Uterus (tissue), 4 donors: ENCODE data around the gene MYO1D. TPM values are rescaled to one million over a fixed set of nuclear protein-coding genes. Genes with fewer than 3 reads are reported as not detected.
"Not testable (repeated sequence)": the region's sequence is repeated elsewhere in the genome, so short reads cannot be mapped to it uniquely, and the experiment has no call there.

ENCODE experiments used
- DNase-seq, 2 donors: peaks; one replicate each; pipeline ENCODE4 v3.0.0-alpha.2; 2019 to 2020
- H3K27ac ChIP-seq, 2 donors: fragments of 200-600 bp; sonication (generic); 1 replicate in 1 of 2; 2 replicates in 1 of 2; pipeline ENCODE4 v1.5.1; 2016 to 2018
- H3K27me3 ChIP-seq, 2 donors: fragments of 200-600 bp; sonication (generic); one replicate each; pipeline ENCODE4 v1.5.1; 2018 to 2019; ENCODE audit warnings: control low read depth in 1 of 2
- H3K36me3 ChIP-seq, 2 donors: fragments of 200-600 bp; sonication (generic); one replicate each; pipeline ENCODE4 v1.5.1; 2019; ENCODE audit warnings: control low read depth in 1 of 2
- H3K4me1 ChIP-seq, 2 donors: fragments of 200-600 bp; sonication (generic); one replicate each; pipeline ENCODE4 v1.5.1; 2018 to 2019; ENCODE audit warnings: control low read depth in 1 of 2
- H3K4me3 ChIP-seq, 2 donors: fragments of 200-600 bp; sonication (generic); 1 replicate in 1 of 2; 2 replicates in 1 of 2; pipeline ENCODE4 v1.5.1; 2018 to 2019; ENCODE audit warnings: mild to moderate bottlenecking in 1 of 2
- H3K9me3 ChIP-seq, 2 donors: fragments of 200-600 bp; sonication (generic); one replicate each; pipeline ENCODE4 v1.5.1; 2019; ENCODE audit warnings: control low read depth in 1 of 2
- POLR2A ChIP-seq, 2 donors: fragments of 450-650 bp; IDR thresholded peaks; one replicate each; pipeline ENCODE4 v1.6.1; 2016; ENCODE audit warnings: antibody characterized with exemption in 2 of 2, mild to moderate bottlenecking in 1 of 2, moderate library complexity in 1 of 2
- intact Hi-C: fragments of 100-400 bp; cut with DNase I; formaldehyde crosslinking; loops from one replicate; pipeline ENCODE4 v1.15.1; 2023; ENCODE audit warnings: low total_unique reads
- total RNA-seq, 4 donors: library from RNA; depleted of rRNA in 3 of 4; stranded (reverse); fragments of >200 nt in 3 of 4; gene quantifications; one replicate each; pipeline versions ENCODE4 v1.1.0 to v1.2.4, GENCODE V29; 2014 to 2023
- TF ChIP-seq, protein P1 (sequence below), 4 experiments: fragments of 200-600 bp in 2 of 4; fragments of 450-650 bp in 2 of 4; sonication (generic) in 2 of 4; IDR thresholded peaks; one replicate each; pipeline ENCODE4 v1.5.1; 2016 to 2019; ENCODE audit warnings: antibody characterized with exemption in 4 of 4, mild to moderate bottlenecking in 2 of 4, moderate library complexity in 1 of 4
- donor health status: DM: yes; HTN: yes; CAD: no.

The MYO1D gene
- total RNA-seq, 4 donors from 2014 or later = 20.4 to 55.2 (median 30.6) TPM

DNA sequence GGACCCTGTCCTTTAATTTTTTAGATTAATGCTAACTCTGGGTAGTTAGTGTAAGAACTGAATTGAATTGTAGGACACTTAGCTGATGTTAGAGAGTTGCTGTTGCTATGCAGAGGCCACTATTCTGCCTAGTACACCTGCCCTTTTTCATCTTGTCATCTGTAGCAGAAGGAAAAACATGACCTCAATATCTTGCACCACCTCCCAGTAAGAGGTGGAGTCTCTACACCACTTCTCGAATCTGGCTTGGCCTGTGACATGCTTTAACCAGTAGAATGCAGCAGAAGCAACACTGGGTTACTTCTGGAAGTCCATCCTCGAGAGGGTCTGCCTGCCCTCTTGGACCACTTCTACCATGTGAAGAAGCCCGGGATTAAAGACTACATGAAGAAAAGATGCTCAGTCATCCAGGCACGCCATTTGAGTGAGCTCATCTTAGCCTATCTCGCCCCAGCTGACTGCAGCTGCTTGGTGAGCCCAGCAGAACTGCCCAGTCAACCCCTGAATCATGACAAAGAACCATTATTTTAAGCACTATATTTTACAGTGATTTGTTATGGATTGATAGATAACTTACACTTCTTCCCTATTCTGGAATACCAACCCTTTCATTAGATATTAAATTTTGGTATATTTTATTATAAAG is 153.5 kb downstream of the MYO1D start:
- intact Hi-C loops = no loop called here
- no peaks in the 10 kb centered on the region for H3K9me3 ChIP-seq
- no peak overlapping the region for H3K4me3 ChIP-seq
- no peak for TF ChIP-seq POLR2A (IDR thresholded peaks at IDR 0.05)
- TF ChIP-seq, protein P1, sequence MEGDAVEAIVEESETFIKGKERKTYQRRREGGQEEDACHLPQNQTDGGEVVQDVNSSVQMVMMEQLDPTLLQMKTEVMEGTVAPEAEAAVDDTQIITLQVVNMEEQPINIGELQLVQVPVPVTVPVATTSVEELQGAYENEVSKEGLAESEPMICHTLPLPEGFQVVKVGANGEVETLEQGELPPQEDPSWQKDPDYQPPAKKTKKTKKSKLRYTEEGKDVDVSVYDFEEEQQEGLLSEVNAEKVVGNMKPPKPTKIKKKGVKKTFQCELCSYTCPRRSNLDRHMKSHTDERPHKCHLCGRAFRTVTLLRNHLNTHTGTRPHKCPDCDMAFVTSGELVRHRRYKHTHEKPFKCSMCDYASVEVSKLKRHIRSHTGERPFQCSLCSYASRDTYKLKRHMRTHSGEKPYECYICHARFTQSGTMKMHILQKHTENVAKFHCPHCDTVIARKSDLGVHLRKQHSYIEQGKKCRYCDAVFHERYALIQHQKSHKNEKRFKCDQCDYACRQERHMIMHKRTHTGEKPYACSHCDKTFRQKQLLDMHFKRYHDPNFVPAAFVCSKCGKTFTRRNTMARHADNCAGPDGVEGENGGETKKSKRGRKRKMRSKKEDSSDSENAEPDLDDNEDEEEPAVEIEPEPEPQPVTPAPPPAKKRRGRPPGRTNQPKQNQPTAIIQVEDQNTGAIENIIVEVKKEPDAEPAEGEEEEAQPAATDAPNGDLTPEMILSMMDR (IDR thresholded peaks at IDR 0.05) = no peak
- no peak for DNase-seq
- H3K4me1 ChIP-seq = no peaks in the 10 kb centered on the region
- H3K27ac ChIP-seq = no peak overlapping the region
- H3K36me3 ChIP-seq = no peaks in the 10 kb centered on the region
- H3K27me3 ChIP-seq = no peaks in the 10 kb centered on the region

DNA sequence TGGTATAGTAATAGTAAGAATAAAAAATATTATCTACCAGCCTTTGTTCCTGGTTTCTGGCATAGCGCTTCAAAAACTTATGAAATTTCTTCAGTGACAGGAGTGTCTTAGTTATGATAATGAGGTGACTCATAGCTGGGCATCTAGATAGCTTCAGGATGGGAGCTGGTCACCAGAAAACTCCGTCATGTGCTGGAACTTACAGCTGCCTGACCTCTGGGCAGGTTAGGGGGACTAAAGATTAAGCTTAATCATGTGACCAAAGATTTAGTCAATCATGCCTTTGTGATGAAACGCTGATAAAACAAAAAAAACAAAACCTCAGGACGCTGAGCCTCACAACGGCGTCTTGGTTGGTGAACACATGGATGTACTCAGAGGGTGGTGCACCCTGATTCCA is 154.2 kb downstream of the MYO1D start:
- H3K4me1 ChIP-seq = no peaks in the 10 kb centered on the region
- TF ChIP-seq, protein P1 (IDR thresholded peaks at IDR 0.05) = no peak
- TF ChIP-seq POLR2A (IDR thresholded peaks at IDR 0.05) = no peak
- H3K4me3 ChIP-seq = no peak overlapping the region
- H3K27ac ChIP-seq = no peak overlapping the region
- H3K9me3 ChIP-seq = no peaks in the 10 kb centered on the region
- intact Hi-C loops = no loop called here
- H3K27me3 ChIP-seq = no peaks in the 10 kb centered on the region
- no peaks in the 10 kb centered on the region for H3K36me3 ChIP-seq
- DNase-seq = no peak

DNA sequence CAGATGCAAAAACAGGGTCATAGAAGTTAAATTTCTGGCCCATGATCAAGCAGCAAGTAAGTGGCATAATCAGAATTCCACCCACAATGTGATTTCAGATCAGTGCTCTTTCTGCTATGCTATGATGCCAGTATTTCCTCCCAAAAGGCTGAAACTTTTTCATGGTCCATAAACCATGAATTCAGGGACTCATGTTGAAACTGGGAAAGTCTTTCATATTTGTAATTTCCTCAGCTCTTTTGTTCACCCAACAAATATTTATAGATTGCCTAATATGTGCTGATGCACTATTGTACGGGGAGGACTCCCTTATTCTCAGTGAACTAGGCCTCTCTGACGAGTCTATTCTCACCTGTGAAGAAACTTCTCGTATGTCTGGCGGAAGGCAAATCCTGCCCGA is 156.3 kb downstream of the MYO1D start:
- no peaks in the 10 kb centered on the region for H3K4me1 ChIP-seq
- TF ChIP-seq, protein P1 (IDR thresholded peaks at IDR 0.05) = no peak
- TF ChIP-seq POLR2A (IDR thresholded peaks at IDR 0.05) = no peak
- H3K27ac ChIP-seq = no peak overlapping the region
- no peak for DNase-seq
- H3K9me3 ChIP-seq = no peaks in the 10 kb centered on the region
- H3K36me3 ChIP-seq = no peaks in the 10 kb centered on the region
- no peak overlapping the region for H3K4me3 ChIP-seq
- intact Hi-C loops = no loop called here
- no peaks in the 10 kb centered on the region for H3K27me3 ChIP-seq

DNA sequence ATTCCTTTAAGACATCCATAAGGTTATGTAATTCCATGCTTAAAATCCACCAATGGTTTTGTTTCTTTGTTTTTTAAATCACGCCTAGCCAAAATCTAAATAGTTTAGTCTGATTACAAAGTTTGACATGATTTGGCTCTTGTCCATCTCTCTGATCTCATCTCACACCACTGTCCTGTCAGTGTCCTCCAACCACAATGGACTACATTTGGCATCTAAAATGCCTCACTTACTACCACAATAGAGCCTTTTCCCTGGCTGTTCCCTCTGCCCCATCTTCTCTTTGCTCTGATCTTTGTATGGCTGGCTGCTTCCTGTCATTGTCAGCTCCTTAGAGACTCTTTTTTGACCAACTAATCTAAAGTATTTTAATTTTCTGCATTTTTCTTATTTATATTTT is 157.2 kb downstream of the MYO1D start:
- intact Hi-C loops = no loop called here
- H3K36me3 ChIP-seq = no peaks in the 10 kb centered on the region
- H3K9me3 ChIP-seq = no peaks in the 10 kb centered on the region
- no peak overlapping the region for H3K27ac ChIP-seq
- H3K4me3 ChIP-seq = no peak overlapping the region
- no peaks in the 10 kb centered on the region for H3K4me1 ChIP-seq
- no peak for TF ChIP-seq POLR2A (IDR thresholded peaks at IDR 0.05)
- TF ChIP-seq, protein P1 (IDR thresholded peaks at IDR 0.05) = no peak
- H3K27me3 ChIP-seq = no peaks in the 10 kb centered on the region
- DNase-seq = no peak

DNA sequence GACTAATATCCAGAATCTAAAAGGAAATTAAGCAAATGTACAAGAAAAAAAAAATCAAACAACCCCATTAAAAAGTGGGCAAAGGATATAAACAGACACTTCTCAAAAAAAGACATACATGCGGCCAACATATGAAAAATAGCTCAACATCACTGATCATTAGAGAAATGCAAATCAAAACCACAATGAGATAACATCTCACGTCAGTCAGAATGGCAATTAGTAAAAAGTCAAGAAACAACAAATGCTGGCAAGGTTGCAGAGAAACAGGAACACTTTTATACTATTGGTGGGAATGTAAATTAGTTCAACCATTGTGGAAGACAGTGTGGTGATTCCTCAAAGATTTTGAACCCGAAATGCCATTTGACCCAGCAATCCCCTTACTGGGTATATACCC is 162.0 kb downstream of the MYO1D start:
- H3K27ac ChIP-seq, H3K36me3 ChIP-seq, intact Hi-C loops, H3K27me3 ChIP-seq, DNase-seq, H3K4me3 ChIP-seq, H3K4me1 ChIP-seq, H3K9me3 ChIP-seq: not testable (repeated sequence)

DNA sequence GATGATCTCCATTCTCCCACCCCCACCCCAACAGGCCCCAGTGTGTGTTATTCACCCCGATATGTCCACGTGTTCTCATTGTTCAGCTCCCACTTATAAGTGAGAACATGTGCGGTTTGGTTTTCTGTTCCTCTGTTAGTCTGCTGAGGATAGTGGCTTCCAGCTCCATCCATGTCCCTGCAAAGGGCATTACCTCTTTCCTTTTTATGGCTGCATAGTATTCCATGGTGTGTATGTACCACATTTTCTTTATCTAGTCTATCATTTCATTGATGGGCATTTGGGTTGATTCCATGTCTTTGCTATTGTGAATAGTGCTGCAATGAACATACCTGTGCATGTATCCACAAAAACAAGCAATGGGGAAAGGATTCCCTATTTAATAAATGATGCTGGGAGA is 162.7 kb downstream of the MYO1D start:
- intact Hi-C loops, H3K27me3 ChIP-seq, H3K4me1 ChIP-seq, H3K36me3 ChIP-seq, H3K4me3 ChIP-seq, H3K27ac ChIP-seq, DNase-seq, H3K9me3 ChIP-seq: not testable (repeated sequence)
